ENCODE results near the gene LRRC8C.

LRRC8C gene

DNA sequence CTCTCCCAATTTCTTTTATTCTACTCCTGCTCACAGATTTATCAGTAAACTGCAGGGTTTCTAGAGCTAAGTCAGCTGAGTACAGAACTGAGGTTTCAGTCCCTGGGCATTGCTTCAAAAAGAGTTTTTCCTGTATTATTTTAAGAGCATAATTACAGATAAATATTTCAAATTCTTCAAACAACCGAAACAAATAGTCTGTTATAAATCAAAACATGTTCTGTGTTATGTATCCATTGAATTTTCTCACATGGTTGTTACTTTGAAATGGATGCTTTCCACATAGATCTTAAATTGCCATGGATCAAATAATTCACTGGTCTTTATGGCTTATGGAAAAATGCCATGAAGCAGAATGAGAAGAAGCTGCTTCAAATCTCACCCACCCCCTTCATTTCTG is 64.5 kb downstream of the LRRC8C start:
- in situ Hi-C loops (cut with MboI; ENCODE audit: low pct_unique_long_range_greater_than_20kb, low sequenced_read_pairs, unreplicated experiment): no loop called here
- TF ChIP-seq, protein P1, sequence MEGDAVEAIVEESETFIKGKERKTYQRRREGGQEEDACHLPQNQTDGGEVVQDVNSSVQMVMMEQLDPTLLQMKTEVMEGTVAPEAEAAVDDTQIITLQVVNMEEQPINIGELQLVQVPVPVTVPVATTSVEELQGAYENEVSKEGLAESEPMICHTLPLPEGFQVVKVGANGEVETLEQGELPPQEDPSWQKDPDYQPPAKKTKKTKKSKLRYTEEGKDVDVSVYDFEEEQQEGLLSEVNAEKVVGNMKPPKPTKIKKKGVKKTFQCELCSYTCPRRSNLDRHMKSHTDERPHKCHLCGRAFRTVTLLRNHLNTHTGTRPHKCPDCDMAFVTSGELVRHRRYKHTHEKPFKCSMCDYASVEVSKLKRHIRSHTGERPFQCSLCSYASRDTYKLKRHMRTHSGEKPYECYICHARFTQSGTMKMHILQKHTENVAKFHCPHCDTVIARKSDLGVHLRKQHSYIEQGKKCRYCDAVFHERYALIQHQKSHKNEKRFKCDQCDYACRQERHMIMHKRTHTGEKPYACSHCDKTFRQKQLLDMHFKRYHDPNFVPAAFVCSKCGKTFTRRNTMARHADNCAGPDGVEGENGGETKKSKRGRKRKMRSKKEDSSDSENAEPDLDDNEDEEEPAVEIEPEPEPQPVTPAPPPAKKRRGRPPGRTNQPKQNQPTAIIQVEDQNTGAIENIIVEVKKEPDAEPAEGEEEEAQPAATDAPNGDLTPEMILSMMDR (IDR thresholded peaks at IDR 0.05; ENCODE audit: extremely low read depth, insufficient read depth, missing control alignments): no peak
- no peak for DNase-seq (ENCODE audit: low spot score)

DNA sequence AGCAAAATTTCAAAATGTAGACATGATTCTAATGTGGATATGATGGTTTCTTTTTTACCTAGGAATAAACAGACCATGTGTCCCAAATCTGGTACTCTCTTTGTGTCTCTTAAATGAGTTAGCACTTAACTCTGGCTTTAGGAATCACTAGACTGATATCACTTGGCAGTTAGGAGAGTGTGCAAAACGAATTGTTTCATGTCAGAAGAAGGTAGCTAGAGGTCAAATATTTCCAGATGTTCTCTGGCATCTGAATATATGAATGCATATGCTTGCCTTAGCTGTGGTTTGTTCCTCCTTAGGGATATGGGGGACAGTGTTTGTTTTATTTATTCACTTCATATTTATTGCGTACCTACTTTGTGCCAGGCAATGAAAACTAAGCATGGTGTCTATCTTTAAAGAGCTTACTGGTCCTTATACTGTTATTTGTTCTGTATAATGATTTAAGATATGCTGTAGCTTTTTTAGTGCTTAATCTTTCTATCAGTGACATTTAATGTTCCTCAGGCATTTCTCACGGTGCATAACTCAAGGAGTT is 65.2 kb downstream of the LRRC8C start:
- no peak for DNase-seq (ENCODE audit: low spot score)
- in situ Hi-C loops (cut with MboI; ENCODE audit: low pct_unique_long_range_greater_than_20kb, low sequenced_read_pairs, unreplicated experiment): no loop called here
- TF ChIP-seq, protein P1 (IDR thresholded peaks at IDR 0.05; ENCODE audit: extremely low read depth, insufficient read depth, missing control alignments): no peak

DNA sequence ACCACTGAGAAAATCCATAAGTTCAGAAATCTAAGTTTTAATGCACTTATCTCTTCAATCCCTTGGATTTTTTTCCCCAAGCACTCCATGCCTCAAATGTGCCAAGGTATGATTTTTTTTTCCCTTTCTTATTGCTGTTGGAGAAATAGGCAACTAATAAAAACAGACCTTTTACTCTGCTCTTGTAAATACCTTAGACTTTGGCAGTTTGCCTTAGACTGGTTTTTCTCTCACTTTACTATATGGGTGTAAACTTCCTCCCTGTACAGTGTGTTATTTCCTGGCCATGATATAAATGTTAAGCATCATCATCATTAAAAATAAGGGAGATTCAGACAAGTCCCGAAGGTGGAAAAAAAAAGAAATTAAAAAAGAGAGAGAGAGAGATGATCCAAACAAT is 65.7 kb downstream of the LRRC8C start:
- DNase-seq (ENCODE audit: low spot score): no peak
- TF ChIP-seq, protein P1 (IDR thresholded peaks at IDR 0.05; ENCODE audit: extremely low read depth, insufficient read depth, missing control alignments): no peak
- in situ Hi-C loops (cut with MboI; ENCODE audit: low pct_unique_long_range_greater_than_20kb, low sequenced_read_pairs, unreplicated experiment): no loop called here

DNA sequence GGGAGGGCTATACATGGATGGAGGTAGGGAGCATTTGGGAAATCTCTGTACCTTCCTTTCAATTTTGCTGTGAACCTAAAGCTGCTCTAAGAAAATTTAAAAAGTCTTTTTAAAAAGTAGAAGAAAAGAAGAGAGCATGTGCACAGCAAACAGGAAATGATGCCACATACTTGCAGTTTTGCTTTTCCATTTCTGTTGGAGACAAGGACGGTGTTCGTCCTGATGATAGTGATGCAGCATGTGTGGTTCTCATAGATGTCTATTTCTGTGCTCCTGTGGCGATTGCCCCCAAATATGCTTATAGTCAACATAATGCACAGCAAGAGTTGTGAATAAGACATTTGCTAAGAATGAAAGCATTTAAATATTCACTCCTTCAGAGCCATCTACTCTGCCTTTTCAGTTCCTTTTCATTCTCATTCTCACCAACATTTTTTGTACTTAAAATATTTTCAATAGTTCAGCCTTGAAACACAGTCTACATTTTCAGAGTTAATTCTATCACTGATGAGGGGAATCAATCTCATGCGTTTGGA is 66.6 kb downstream of the LRRC8C start:
- DNase-seq (ENCODE audit: low spot score): no peak
- TF ChIP-seq, protein P1 (IDR thresholded peaks at IDR 0.05; ENCODE audit: extremely low read depth, insufficient read depth, missing control alignments): no peak
- in situ Hi-C loops (cut with MboI; ENCODE audit: low pct_unique_long_range_greater_than_20kb, low sequenced_read_pairs, unreplicated experiment): no loop called here

DNA sequence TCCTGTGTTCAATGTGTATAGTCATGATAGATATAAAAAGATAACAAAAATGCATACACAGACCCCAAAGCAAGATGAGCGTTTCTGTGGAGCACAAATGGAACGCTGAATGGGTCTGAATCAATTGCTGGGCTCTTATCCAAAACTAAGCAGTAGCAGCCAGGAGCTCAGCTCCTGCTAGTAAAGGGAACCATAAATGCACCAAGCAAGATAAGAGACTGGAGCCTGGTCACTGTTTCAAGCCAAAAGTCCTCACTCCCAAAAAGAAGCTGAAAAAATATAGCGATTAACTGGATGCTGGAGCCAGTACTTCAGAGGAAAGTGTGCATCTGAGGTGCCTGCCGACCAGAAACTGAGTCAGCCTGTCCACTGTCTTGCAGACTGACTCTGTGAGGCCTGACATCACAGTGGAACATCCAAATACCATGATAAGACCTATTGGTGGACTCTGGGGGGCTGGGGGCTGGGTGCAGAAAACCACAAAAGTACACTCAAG is 68.9 kb downstream of the LRRC8C start:
- TF ChIP-seq, protein P1 (IDR thresholded peaks at IDR 0.05; ENCODE audit: extremely low read depth, insufficient read depth, missing control alignments): no peak
- DNase-seq (ENCODE audit: low spot score): no peak
- in situ Hi-C loops (cut with MboI; ENCODE audit: low pct_unique_long_range_greater_than_20kb, low sequenced_read_pairs, unreplicated experiment): no loop called here

DNA sequence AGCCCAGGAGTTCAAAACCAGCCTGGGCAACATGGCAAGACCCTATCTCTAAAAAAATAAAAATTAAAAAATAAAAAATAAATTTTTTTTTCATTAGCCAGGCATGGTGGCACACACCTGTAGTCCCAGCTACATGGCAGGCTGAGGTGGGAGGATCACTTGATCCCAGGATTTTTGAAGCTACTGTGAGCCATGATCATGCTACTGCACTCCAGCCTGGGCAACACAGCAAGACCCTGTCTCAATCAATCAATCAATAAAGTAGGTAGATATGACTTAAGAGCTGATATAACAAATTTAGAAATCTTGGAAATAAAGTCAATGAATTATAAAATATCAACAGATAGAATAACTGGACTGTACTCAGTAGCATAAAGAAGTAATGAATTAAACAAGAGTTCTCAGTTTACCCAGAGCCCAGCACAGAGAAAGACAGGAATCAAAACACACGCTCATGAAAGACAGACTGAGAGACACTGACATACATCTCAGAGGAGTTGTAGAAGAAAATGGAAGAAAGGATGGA is 69.7 kb downstream of the LRRC8C start:
- no peak for DNase-seq (ENCODE audit: low spot score)
- in situ Hi-C loops (cut with MboI; ENCODE audit: low pct_unique_long_range_greater_than_20kb, low sequenced_read_pairs, unreplicated experiment): no loop called here
- TF ChIP-seq, protein P1 (IDR thresholded peaks at IDR 0.05; ENCODE audit: extremely low read depth, insufficient read depth, missing control alignments): no peak
